Activated T-cell treated with anti-CD3 and anti-CD28 coated beads for 4 hours (primary cell): ENCODE measurements around the gene EXOC6B.
"Not testable (repeated sequence)": the region's sequence is repeated elsewhere in the genome, so short reads cannot be mapped to it uniquely, and the experiment has no call there.

Experiments used
- DNase-seq: peaks from one replicate; pipeline ENCODE4 v3.0.0-alpha.2; 2020

The EXOC6B gene

GRCh38 chr2:72539071-72539552 lies 286.7 kb downstream of the EXOC6B start:
- DNase-seq, result no peak

- DNase-seq, result no peak
Observed at GRCh38 chr2:72538486-72538885, 287.3 kb downstream of the EXOC6B start.

- not testable (repeated sequence) for DNase-seq
Observed at GRCh38 chr2:72535586-72535985, 290.2 kb downstream of the EXOC6B start.

- no peak for DNase-seq
Observed at GRCh38 chr2:72533765-72534164, 292.1 kb downstream of the EXOC6B start.

- no peak for DNase-seq
Observed at GRCh38 chr2:72527424-72527823, 298.4 kb downstream of the EXOC6B start.

- no peak for DNase-seq
Observed at GRCh38 chr2:72526623-72527022, 299.2 kb downstream of the EXOC6B start.

GRCh38 chr2:72524071-72524470 lies 301.8 kb downstream of the EXOC6B start:
- DNase-seq, result no peak

GRCh38 chr2:72515696-72516095 lies 310.1 kb downstream of the EXOC6B start:
- DNase-seq, result no peak

GRCh38 chr2:72513011-72513410 lies 312.8 kb downstream of the EXOC6B start:
- no peak for DNase-seq

GRCh38 chr2:72512376-72512775 lies 313.5 kb downstream of the EXOC6B start:
- DNase-seq, result no peak

- DNase-seq, result no peak
Observed at GRCh38 chr2:72511906-72512305, 313.9 kb downstream of the EXOC6B start.

- DNase-seq, result no peak
Observed at GRCh38 chr2:72497763-72498162, 328.1 kb downstream of the EXOC6B start.

- DNase-seq, result no peak
Observed at GRCh38 chr2:72496479-72496878, 329.4 kb downstream of the EXOC6B start.

GRCh38 chr2:72494392-72494791 lies 331.4 kb downstream of the EXOC6B start:
- DNase-seq, result no peak

- DNase-seq, result not testable (repeated sequence)
Observed at GRCh38 chr2:72484622-72485021, 341.2 kb downstream of the EXOC6B start.

- no peak for DNase-seq
Observed at GRCh38 chr2:72483346-72483745, 342.5 kb downstream of the EXOC6B start.

GRCh38 chr2:72475246-72475645 lies 350.6 kb downstream of the EXOC6B start:
- no peak for DNase-seq

GRCh38 chr2:72457801-72458516 lies 367.9 kb downstream of the EXOC6B start:
- no peak for DNase-seq

GRCh38 chr2:72454189-72454588 lies 371.6 kb downstream of the EXOC6B start:
- no peak for DNase-seq

GRCh38 chr2:72442270-72442669 lies 383.6 kb downstream of the EXOC6B start:
- DNase-seq, result no peak

- DNase-seq, result no peak
Observed at GRCh38 chr2:72439892-72440291, 385.9 kb downstream of the EXOC6B start.

GRCh38 chr2:72438364-72438763 lies 387.5 kb downstream of the EXOC6B start:
- no peak for DNase-seq

- DNase-seq, result no peak
Observed at GRCh38 chr2:72431737-72432136, 394.1 kb downstream of the EXOC6B start.

- no peak for DNase-seq
Observed at GRCh38 chr2:72427022-72427861, 398.6 kb downstream of the EXOC6B start.
